ENCODE results near the gene ZNF184.

ZNF184 gene

GRCh38 chr6:27415898-27416297 lies 57.0 kb downstream of the ZNF184 start:
- no peak for DNase-seq

- no peak for DNase-seq
These were observed 57.9 kb downstream of the ZNF184 start for GRCh38 chr6:27414996-27415395.

GRCh38 chr6:27414300-27414699 lies 58.6 kb downstream of the ZNF184 start:
- DNase-seq = no peak

GRCh38 chr6:27407153-27407814 lies 65.6 kb downstream of the ZNF184 start:
- no peak for DNase-seq

GRCh38 chr6:27406085-27406484 lies 66.8 kb downstream of the ZNF184 start:
- no peak for DNase-seq

- DNase-seq = no peak
These were observed 71.8 kb downstream of the ZNF184 start for GRCh38 chr6:27400877-27401642.
